WTC11 (cell line): Measurements from ENCODE around the gene PAGE4. TPM values are rescaled to one million over a fixed set of nuclear protein-coding genes. Genes with fewer than 3 reads are reported as not detected.

Source experiments
- ATAC-seq: fragments of 200-7000 bp; cut with Tn5 transposase; 2 replicates; pipeline ENCODE4 v1.10.0; 2021; ENCODE audit warnings: mild to moderate bottlenecking, moderate library complexity
- CTCF ChIA-PET: fragments of 300-600 bp; sonication (Branson Sonifier 250); formaldehyde crosslinking; loops from one replicate; lab custom pipeline; 2021; ENCODE audit warnings: antibody characterized with exemption; lab: Charles Lee
- POLR2A ChIA-PET: fragments of 350-600 bp; sonication (Branson Sonifier 250); formaldehyde crosslinking; loops from one replicate; lab custom pipeline; 2021; ENCODE audit warnings: antibody characterized with exemption; lab: Charles Lee
- DNase-seq: peaks from one replicate; pipeline ENCODE4 v3.0.0; 2021; ENCODE audit warnings: low spot score
- H3K27ac Mint-ChIP-seq: 2 replicates; pipeline ENCODE4 v1.8.0; 2021; ENCODE audit warnings: mixed read lengths
- H3K27me3 Mint-ChIP-seq: 2 replicates; pipeline ENCODE4 v1.8.0; 2021; ENCODE audit warnings: low read depth, mild to moderate bottlenecking, moderate library complexity, mixed read lengths
- H3K36me3 Mint-ChIP-seq: 2 replicates; pipeline ENCODE4 v1.8.0; 2021; ENCODE audit warnings: mixed read lengths
- H3K4me1 Mint-ChIP-seq: 2 replicates; pipeline ENCODE4 v1.8.0; 2022; ENCODE audit warnings: mixed read lengths
- H3K4me3 Mint-ChIP-seq: 2 replicates; pipeline ENCODE4 v1.8.0; 2021; ENCODE audit warnings: mild to moderate bottlenecking, moderate library complexity, mixed read lengths
- H3K9me3 Mint-ChIP-seq: 2 replicates; pipeline ENCODE4 v1.8.0; 2021; ENCODE audit warnings: mixed read lengths
- AFF4 ChIP-seq: sonication (generic); formaldehyde crosslinking; IDR thresholded peaks from 2 replicates; pipeline ENCODE4 v1.8.1; 2023; ENCODE audit warnings: mild to moderate bottlenecking, missing genetic modification reagents, borderline replicate concordance
- AR ChIP-seq: fragments of 250-450 bp; sonication (Bioruptor Pico); IDR thresholded peaks from 2 replicates; pipeline ENCODE4 v1.9.0; 2021; ENCODE audit warnings: mild to moderate bottlenecking
- ATF6 ChIP-seq: sonication (generic); formaldehyde crosslinking; IDR thresholded peaks from 2 replicates; pipeline ENCODE4 v1.8.1; 2023; ENCODE audit warnings: mild to moderate bottlenecking, missing genetic modification reagents
- CBFB ChIP-seq: sonication (generic); formaldehyde crosslinking; IDR thresholded peaks from 2 replicates; pipeline ENCODE4 v1.8.1; 2022; ENCODE audit warnings: mild to moderate bottlenecking, low read depth, missing genetic modification reagents
- CREB1 ChIP-seq: sonication (generic); formaldehyde crosslinking; IDR thresholded peaks from 2 replicates; pipeline ENCODE4 v1.8.0; 2023; ENCODE audit warnings: mild to moderate bottlenecking, missing genetic modification reagents
- CREM ChIP-seq: sonication (generic); formaldehyde crosslinking; IDR thresholded peaks from 2 replicates; pipeline ENCODE4 v1.8.1; 2022; ENCODE audit warnings: mild to moderate bottlenecking, missing genetic modification reagents, moderate library complexity
- E2F5 ChIP-seq: sonication (generic); formaldehyde crosslinking; IDR thresholded peaks from 2 replicates; pipeline ENCODE4 v1.8.1; 2022; ENCODE audit warnings: mild to moderate bottlenecking, moderate library complexity, missing genetic modification reagents
- FOXP1 ChIP-seq: sonication (generic); formaldehyde crosslinking; IDR thresholded peaks from 2 replicates; pipeline ENCODE4 v1.8.0; 2022; ENCODE audit warnings: missing genetic modification reagents, mild to moderate bottlenecking, moderate library complexity, borderline replicate concordance
- GABPB1 ChIP-seq: sonication (generic); formaldehyde crosslinking; IDR thresholded peaks from 2 replicates; pipeline ENCODE4 v1.8.1; 2023; ENCODE audit warnings: mild to moderate bottlenecking, missing genetic modification reagents
- GTF2I ChIP-seq: fragments of 250-450 bp; sonication (Bioruptor Pico); conservative IDR thresholded peaks from 2 replicates; pipeline ENCODE4 v1.4.0; 2021; ENCODE audit warnings: mild to moderate bottlenecking
- IRF1 ChIP-seq: sonication (generic); formaldehyde crosslinking; IDR thresholded peaks from 2 replicates; pipeline ENCODE4 v1.8.0; 2023; ENCODE audit warnings: missing genetic modification reagents
- MLX ChIP-seq: sonication (generic); formaldehyde crosslinking; IDR thresholded peaks from 2 replicates; pipeline ENCODE4 v1.8.1; 2023; ENCODE audit warnings: mild to moderate bottlenecking, missing genetic modification reagents, moderate library complexity
- NFATC4 ChIP-seq: fragments of 250-450 bp; sonication (Bioruptor Pico); IDR thresholded peaks from 2 replicates; pipeline ENCODE4 v1.9.0; 2021; ENCODE audit warnings: mild to moderate bottlenecking
- NFE2L1 ChIP-seq: sonication (generic); formaldehyde crosslinking; IDR thresholded peaks from 2 replicates; pipeline ENCODE4 v1.8.1; 2023; ENCODE audit warnings: missing genetic modification reagents
- NFYB ChIP-seq: sonication (generic); formaldehyde crosslinking; conservative IDR thresholded peaks from 2 replicates; pipeline ENCODE4 v1.8.0; 2022; ENCODE audit warnings: low read depth, missing genetic modification reagents
- NR1H2 ChIP-seq: sonication (generic); formaldehyde crosslinking; IDR thresholded peaks from 2 replicates; pipeline ENCODE4 v1.9.0; 2021; ENCODE audit warnings: mild to moderate bottlenecking, moderate library complexity, missing genetic modification reagents
- NR2C2 ChIP-seq: sonication (generic); formaldehyde crosslinking; IDR thresholded peaks from 2 replicates; pipeline ENCODE4 v1.8.0; 2022; ENCODE audit warnings: mild to moderate bottlenecking, missing genetic modification reagents
- PRRX2 ChIP-seq: fragments of 250-450 bp; sonication (Bioruptor Pico); IDR thresholded peaks from 2 replicates; pipeline ENCODE4 v1.8.0; 2021; ENCODE audit warnings: mild to moderate bottlenecking
- RORB ChIP-seq: fragments of 250-450 bp; sonication (Bioruptor Pico); IDR thresholded peaks from 2 replicates; pipeline ENCODE4 v1.9.0; 2021; ENCODE audit warnings: mild to moderate bottlenecking
- TP53 ChIP-seq: sonication (generic); formaldehyde crosslinking; IDR thresholded peaks from 2 replicates; pipeline ENCODE4 v1.8.1; 2023; ENCODE audit warnings: mild to moderate bottlenecking, missing genetic modification reagents
- ZNF396 ChIP-seq: fragments of 250-450 bp; sonication (Bioruptor Pico); IDR thresholded peaks from 2 replicates; pipeline ENCODE4 v1.8.0; 2021; ENCODE audit warnings: mild to moderate bottlenecking, moderate library complexity, borderline replicate concordance
- ZNF671 ChIP-seq: fragments of 250-450 bp; sonication (Bioruptor Pico); IDR thresholded peaks from 2 replicates; pipeline ENCODE4 v1.8.0; 2021; ENCODE audit warnings: mild to moderate bottlenecking
- total RNA-seq: library from RNA; stranded (reverse); gene quantifications from 3 replicates; pipeline ENCODE4 v1.2.3, GENCODE V29; 2021

PAGE4 gene
- total RNA-seq, 1 experiment from 2014 or later, result not detected

GRCh38 chrX:49846522-49846921 lies 17.4 kb downstream of the PAGE4 start:
- no peaks in the 10 kb centered on the region for H3K36me3 Mint-ChIP-seq
- DNase-seq (no peak), ATAC-seq (no peak)
- CTCF ChIA-PET, result no interaction called here
- TF ChIP-seq NR1H2 (CRISPR knock-in tag) (no peak), TP53 (CRISPR knock-in tag) (no peak), RORB (no peak), FOXP1 (CRISPR knock-in tag) (no peak), MLX (CRISPR knock-in tag) (no peak), NR2C2 (CRISPR knock-in tag) (no peak)
- H3K9me3 Mint-ChIP-seq, result no peaks in the 10 kb centered on the region
- H3K27ac Mint-ChIP-seq, result no peak overlapping the region
- POLR2A ChIA-PET, result no interaction called here
- H3K4me3 Mint-ChIP-seq, result no peak overlapping the region
- H3K4me1 Mint-ChIP-seq, result no peaks in the 10 kb centered on the region
- H3K27me3 Mint-ChIP-seq, result no peaks in the 10 kb centered on the region

GRCh38 chrX:49848275-49848674 lies 19.2 kb downstream of the PAGE4 start:
- no peak for ATAC-seq
- no peak overlapping the region for H3K4me3 Mint-ChIP-seq
- TF ChIP-seq CREB1 (CRISPR knock-in tag) (no peak), E2F5 (CRISPR knock-in tag) (no peak), NFATC4 (CRISPR knock-in tag) (no peak), NFE2L1 (no peak), GTF2I (CRISPR knock-in tag) (no peak), CREM (no peak), IRF1 (CRISPR knock-in tag) (no peak), ZNF671 (no peak), AFF4 (no peak), ATF6 (no peak), AR (no peak), PRRX2 (CRISPR knock-in tag) (no peak), RORB (no peak), GABPB1 (no peak), CBFB (CRISPR knock-in tag) (no peak), ZNF396 (CRISPR knock-in tag) (no peak), TP53 (CRISPR knock-in tag) (no peak), NFYB (CRISPR knock-in tag) (no peak), MLX (CRISPR knock-in tag) (no peak)
- TF ChIP-seq, all 79 proteins: peak for 0
- CTCF ChIA-PET, result no interaction called here
- Mint-ChIP-seq H3K27ac (no peak overlapping the region), H3K36me3 (no peaks in the 10 kb centered on the region), H3K27me3 (no peaks in the 10 kb centered on the region), H3K9me3 (no peaks in the 10 kb centered on the region), H3K4me1 (no peaks in the 10 kb centered on the region)
- no peak for DNase-seq
- POLR2A ChIA-PET, result no interaction called here
